ENCODE data around the gene MRPL16. TPM values are rescaled to one million over a fixed set of nuclear protein-coding genes. Genes with fewer than 3 reads are reported as not detected.

The MRPL16 gene
- total RNA-seq, 4 donors from 2014 or later, result 46.2 to 69.0 (median 49.4) TPM

DNA sequence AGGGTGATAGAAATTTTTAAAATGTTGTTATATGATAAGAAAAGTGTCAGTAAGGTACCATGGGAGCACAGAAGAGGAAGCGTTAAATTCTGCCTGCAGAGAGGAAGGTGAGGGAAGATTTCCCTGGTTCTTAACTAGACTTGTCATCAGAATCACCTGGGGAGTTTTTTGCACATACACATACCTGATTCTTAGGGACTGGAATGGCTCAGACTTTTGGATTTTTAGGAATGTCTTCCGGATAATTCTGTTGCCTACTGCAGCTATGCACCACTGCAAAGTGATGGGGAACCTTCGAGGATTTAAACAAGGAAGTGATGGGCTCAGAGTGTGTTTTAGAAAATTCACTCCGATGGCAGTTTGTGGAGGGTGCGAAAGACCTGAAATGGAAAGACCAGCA is 33.5 kb downstream of the MRPL16 start:
- Histone ChIP-seq H3K36me3 (peaks cover 0 to 65% of the 10 kb centered on the region in 2 donors), H3K27ac (no peak overlapping the region), H3K4me3 (no peak overlapping the region), H3K9me3 (no peaks in the 10 kb centered on the region), H3K27me3 (no peaks in the 10 kb centered on the region), H3K4me1 (peaks cover 0 to under 1% (median 0%) of the 10 kb centered on the region in 3 donors)
- TF ChIP-seq POLR2AphosphoS5 (IDR thresholded peaks at IDR 0.05) (no peak), POLR2A (IDR thresholded peaks at IDR 0.05) (no peak), EP300 (IDR thresholded peaks at IDR 0.05) (no peak)
- TF ChIP-seq, protein P1, sequence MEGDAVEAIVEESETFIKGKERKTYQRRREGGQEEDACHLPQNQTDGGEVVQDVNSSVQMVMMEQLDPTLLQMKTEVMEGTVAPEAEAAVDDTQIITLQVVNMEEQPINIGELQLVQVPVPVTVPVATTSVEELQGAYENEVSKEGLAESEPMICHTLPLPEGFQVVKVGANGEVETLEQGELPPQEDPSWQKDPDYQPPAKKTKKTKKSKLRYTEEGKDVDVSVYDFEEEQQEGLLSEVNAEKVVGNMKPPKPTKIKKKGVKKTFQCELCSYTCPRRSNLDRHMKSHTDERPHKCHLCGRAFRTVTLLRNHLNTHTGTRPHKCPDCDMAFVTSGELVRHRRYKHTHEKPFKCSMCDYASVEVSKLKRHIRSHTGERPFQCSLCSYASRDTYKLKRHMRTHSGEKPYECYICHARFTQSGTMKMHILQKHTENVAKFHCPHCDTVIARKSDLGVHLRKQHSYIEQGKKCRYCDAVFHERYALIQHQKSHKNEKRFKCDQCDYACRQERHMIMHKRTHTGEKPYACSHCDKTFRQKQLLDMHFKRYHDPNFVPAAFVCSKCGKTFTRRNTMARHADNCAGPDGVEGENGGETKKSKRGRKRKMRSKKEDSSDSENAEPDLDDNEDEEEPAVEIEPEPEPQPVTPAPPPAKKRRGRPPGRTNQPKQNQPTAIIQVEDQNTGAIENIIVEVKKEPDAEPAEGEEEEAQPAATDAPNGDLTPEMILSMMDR (IDR thresholded peaks at IDR 0.05), result no peak
- WGBS, 2 donors (ENCODE audit: low coverage in 1 of 2), result 78 to 95% methylated on average over 5 of the region's 5 CpGs
- no peak for ATAC-seq

DNA sequence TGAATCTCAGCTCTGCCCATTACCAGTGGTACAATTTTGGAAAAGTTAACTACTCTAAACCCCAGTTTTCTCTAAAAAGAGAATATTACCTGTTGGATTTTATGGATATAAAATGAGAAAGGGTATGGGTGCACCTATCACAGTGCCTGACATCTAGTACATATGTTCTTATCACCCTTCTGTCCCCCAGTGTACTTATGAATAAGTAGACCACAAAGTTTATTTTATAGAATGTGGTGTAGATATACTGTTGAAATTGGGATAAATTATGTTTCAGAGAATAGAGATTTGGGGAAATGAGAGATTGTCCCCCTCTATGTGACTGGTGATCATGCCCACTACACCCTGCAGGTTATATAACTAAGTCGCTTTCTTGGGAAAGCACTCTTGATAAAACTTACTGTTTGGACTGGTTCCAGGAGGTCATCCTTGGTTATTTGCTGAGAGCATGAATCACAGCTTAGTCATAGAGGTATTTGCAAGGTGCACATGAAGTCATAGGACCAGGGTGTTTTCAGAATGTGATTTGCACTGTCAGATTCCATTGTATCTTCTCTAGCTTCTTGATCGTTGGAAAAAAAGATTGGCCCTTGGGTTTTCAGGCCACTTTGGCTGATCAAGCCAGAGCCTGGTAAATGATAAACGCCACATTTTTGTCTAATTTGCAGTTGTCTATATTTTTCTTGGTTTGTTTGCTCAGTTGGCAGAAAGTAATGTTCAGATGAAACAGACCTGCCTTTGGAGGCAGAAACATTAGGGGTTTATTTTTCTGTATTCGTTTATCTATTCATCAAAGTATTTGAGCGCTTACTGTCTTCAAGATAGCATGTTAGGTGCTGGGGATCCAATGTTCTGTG is 34.1 kb downstream of the MRPL16 start:
- WGBS, 2 donors (ENCODE audit: low coverage in 1 of 2), result 90 to 94% methylated on average over 4 to 5 of the region's 5 CpGs
- ATAC-seq, result no peak
- Histone ChIP-seq H3K4me1 (peaks cover 0 to 7% (median 0%) of the 10 kb centered on the region in 3 donors), H3K27ac (no peak overlapping the region), H3K36me3 (peaks cover 0 to 65% of the 10 kb centered on the region in 2 donors), H3K9me3 (no peaks in the 10 kb centered on the region), H3K4me3 (no peak overlapping the region), H3K27me3 (no peaks in the 10 kb centered on the region)
- TF ChIP-seq POLR2AphosphoS5 (IDR thresholded peaks at IDR 0.05), result no peak
- TF ChIP-seq, protein P1 (IDR thresholded peaks at IDR 0.05), result no peak
- no peak for TF ChIP-seq EP300 (IDR thresholded peaks at IDR 0.05)
- TF ChIP-seq POLR2A (IDR thresholded peaks at IDR 0.05), result no peak

DNA sequence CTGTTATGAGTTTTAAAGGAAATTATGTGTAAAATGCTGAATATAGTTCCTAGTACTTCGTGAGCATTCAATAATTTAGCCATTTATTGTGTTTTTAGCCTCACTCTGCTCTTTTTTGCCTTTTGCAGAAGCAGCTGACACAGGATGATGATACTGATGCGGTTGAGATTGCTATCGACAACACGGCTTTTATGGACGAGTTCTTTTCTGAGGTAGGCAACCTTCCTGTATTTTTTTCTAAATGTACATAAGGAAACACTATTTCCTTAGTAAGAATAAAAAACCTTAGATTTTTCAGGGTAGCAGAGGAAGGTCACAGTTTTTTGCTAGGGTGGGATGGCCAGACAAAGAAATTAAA is 37.5 kb downstream of the MRPL16 start:
- 81 to 91% methylated on average over 5 of the region's 5 CpGs for WGBS, 2 donors (ENCODE audit: low coverage in 1 of 2)
- no peak for TF ChIP-seq POLR2AphosphoS5 (IDR thresholded peaks at IDR 0.05)
- no peak for TF ChIP-seq EP300 (IDR thresholded peaks at IDR 0.05)
- TF ChIP-seq POLR2A (IDR thresholded peaks at IDR 0.05), result no peak
- TF ChIP-seq, protein P1 (IDR thresholded peaks at IDR 0.05), result no peak
- no peak for ATAC-seq
- Histone ChIP-seq H3K27me3 (no peaks in the 10 kb centered on the region), H3K36me3 (peaks cover 0 to 44% of the 10 kb centered on the region in 2 donors), H3K4me3 (no peak overlapping the region), H3K9me3 (no peaks in the 10 kb centered on the region), H3K27ac (no peak overlapping the region), H3K4me1 (peaks cover 0 to 14% (median 0%) of the 10 kb centered on the region in 3 donors)

DNA sequence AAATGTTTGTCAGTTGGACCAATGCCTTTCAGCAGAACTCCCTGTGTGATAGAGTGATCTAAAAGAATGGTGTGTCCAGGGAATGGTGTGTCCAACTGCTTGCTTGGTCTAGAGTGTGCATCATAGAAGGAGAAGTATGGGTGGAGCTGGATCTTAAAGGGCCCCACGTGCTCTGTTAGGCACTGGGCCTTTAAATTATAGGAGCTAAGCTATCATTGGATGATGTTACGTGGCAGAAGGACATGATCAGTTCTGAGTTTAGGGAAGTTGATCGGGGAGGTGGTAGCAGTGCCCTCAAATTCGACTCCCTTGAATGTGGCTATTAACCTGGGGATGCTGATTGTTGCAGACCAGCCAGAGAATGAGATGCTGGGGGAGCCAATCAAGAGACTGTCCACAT is 39.0 kb downstream of the MRPL16 start:
- H3K27ac ChIP-seq, result peak overlapping the region in 2 of 4 donors; percentile 26 to 30
- TF ChIP-seq, protein P1 (IDR thresholded peaks at IDR 0.05), result no peak
- TF ChIP-seq POLR2A (IDR thresholded peaks at IDR 0.05) (no peak), POLR2AphosphoS5 (IDR thresholded peaks at IDR 0.05) (no peak), EP300 (IDR thresholded peaks at IDR 0.05) (no peak)
- no peak overlapping the region for H3K4me3 ChIP-seq
- H3K36me3 ChIP-seq, result peaks cover 0 to 36% of the 10 kb centered on the region in 2 donors
- no peaks in the 10 kb centered on the region for H3K27me3 ChIP-seq
- WGBS, 2 donors (ENCODE audit: low coverage in 1 of 2), result 81% methylated on average over 4 of the region's 4 CpGs; no CpG with 5 or more reads in 1 of the 2 donors
- no peaks in the 10 kb centered on the region for H3K9me3 ChIP-seq
- ATAC-seq, result no peak
- H3K4me1 ChIP-seq, result peaks cover 0 to 14% (median 0%) of the 10 kb centered on the region in 3 donors

DNA sequence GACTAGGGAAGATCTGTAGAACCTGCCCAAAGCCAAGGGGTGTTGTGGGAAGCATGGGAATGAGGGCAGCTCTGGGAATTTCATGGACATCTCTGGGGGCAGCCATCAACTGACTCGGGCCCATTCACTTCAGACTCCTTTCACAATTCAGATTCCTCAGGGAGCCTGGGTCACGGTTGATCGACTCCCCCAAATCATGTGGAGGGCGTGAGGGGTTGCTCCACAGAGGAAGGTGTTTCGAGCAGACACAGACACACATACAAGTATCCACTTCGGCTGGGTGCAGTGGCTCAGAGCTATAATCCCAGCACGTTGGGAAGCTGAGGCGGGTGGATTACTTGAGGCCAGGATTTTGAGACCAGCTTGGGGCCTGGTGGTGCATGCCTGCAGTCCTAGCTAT is 39.7 kb downstream of the MRPL16 start:
- H3K4me1 ChIP-seq, result peaks cover 0 to 19% (median 0%) of the 10 kb centered on the region in 3 donors
- TF ChIP-seq EP300 (IDR thresholded peaks at IDR 0.05), result no peak
- TF ChIP-seq POLR2A (IDR thresholded peaks at IDR 0.05), result no peak
- TF ChIP-seq, protein P1 (IDR thresholded peaks at IDR 0.05), result no peak
- no peak for TF ChIP-seq POLR2AphosphoS5 (IDR thresholded peaks at IDR 0.05)
- 78 to 94% methylated on average over 1 to 6 of the region's 8 CpGs for WGBS, 2 donors (ENCODE audit: low coverage in 1 of 2)
- no peak overlapping the region for H3K27ac ChIP-seq
- no peak for ATAC-seq
- no peaks in the 10 kb centered on the region for H3K9me3 ChIP-seq
- H3K4me3 ChIP-seq, result no peak overlapping the region
- no peaks in the 10 kb centered on the region for H3K27me3 ChIP-seq
- peaks cover 0 to 29% of the 10 kb centered on the region in 2 donors for H3K36me3 ChIP-seq
